SK-N-SH (cell line): ENCODE results near the gene FAM120A. TPM values are rescaled to one million over a fixed set of nuclear protein-coding genes. Genes with fewer than 3 reads are reported as not detected.

Source experiments
- CTCF ChIA-PET: fragments of 300-600, 350-600 bp; formaldehyde crosslinking; extraction: SDS; loops from one replicate; lab custom pipeline; 2021; lab: Yijun Ruan, JAX
- POLR2A ChIA-PET: fragments of 350-600 bp; sonication (Branson Sonifier 250); formaldehyde crosslinking; extraction: SDS; loops from one replicate; lab custom pipeline; 2020; ENCODE audit warnings: antibody characterized with exemption, inconsistent platforms; lab: Yijun Ruan, JAX
- DNase-seq: peaks from one replicate; pipeline ENCODE4 v3.0.0; 2012
- H2AFZ ChIP-seq: fragments of 200-600 bp; sonication (generic); 2 replicates; pipeline ENCODE4 v1.8.1; 2016; ENCODE audit warnings: antibody characterized with exemption, mild to moderate bottlenecking, low read depth
- H3F3A ChIP-seq: fragments of 200-600 bp; sonication (generic); replicated peaks from 2 replicates; pipeline ENCODE3; 2016; ENCODE audit warnings: antibody characterized with exemption, mild to moderate bottlenecking; ENCODE audit not compliant: insufficient read depth
- H3K27ac ChIP-seq, 2 experiments: fragments of 200-500 bp in 1 of 2; fragments of 200-600 bp in 1 of 2; sonication (Bioruptor generic) in 1 of 2; sonication (generic), shearing (Covaris generic) in 1 of 2; 2 replicates each; pipeline versions ENCODE4 v1.5.1 to v1.6.1; 2014 to 2016; ENCODE audit warnings: low read depth in 2 of 2, inconsistent platforms in 1 of 2, low read length in 1 of 2, mild to moderate bottlenecking in 1 of 2, mixed read lengths in 1 of 2
- H3K27me3 ChIP-seq: fragments of 200-600 bp; sonication (generic), shearing (Covaris generic); 2 replicates; pipeline ENCODE4 v1.6.1; 2016; ENCODE audit warnings: mixed run types; ENCODE audit not compliant: insufficient read depth
- H3K36me3 ChIP-seq, 2 experiments: fragments of 200-500 bp in 1 of 2; fragments of 200-600 bp in 1 of 2; sonication (Bioruptor generic) in 1 of 2; sonication (generic) in 1 of 2; replicated peaks in 1 of 2; 2 replicates each; pipeline versions ENCODE3 to v1.5.1; 2014 to 2016; ENCODE audit warnings: low read length in 1 of 2, mild to moderate bottlenecking in 1 of 2; ENCODE audit not compliant: insufficient read depth in 2 of 2, control insufficient read depth in 1 of 2
- H3K4me1 ChIP-seq, 2 experiments: fragments of 200-500 bp in 1 of 2; fragments of 200-600 bp in 1 of 2; sonication (Bioruptor generic) in 1 of 2; sonication (generic), shearing (Covaris generic) in 1 of 2; 2 replicates each; pipeline versions ENCODE4 v1.5.1 to v1.6.1; 2014 to 2016; ENCODE audit warnings: low read depth in 1 of 2, low read length in 1 of 2, mixed run types in 1 of 2; ENCODE audit not compliant: insufficient read depth in 2 of 2, control insufficient read depth in 1 of 2
- H3K4me2 ChIP-seq: fragments of 200-600 bp; sonication (generic), shearing (Covaris generic); 2 replicates; pipeline ENCODE4 v1.6.1; 2017; ENCODE audit warnings: mixed run types
- H3K4me3 ChIP-seq, 2 experiments: fragments of 200-500 bp in 1 of 2; fragments of 200-600 bp in 1 of 2; sonication (Bioruptor generic) in 1 of 2; sonication (generic), shearing (Covaris generic) in 1 of 2; 2 replicates each; pipeline versions ENCODE4 v1.5.1 to v1.8.1; 2014 to 2016; ENCODE audit warnings: low read depth in 2 of 2, inconsistent platforms in 1 of 2, low read length in 1 of 2, mild to moderate bottlenecking in 1 of 2, mixed read lengths in 1 of 2, moderate library complexity in 1 of 2
- H3K79me2 ChIP-seq: fragments of 200-600 bp; sonication (generic); 2 replicates; pipeline ENCODE4 v1.8.1; 2017; ENCODE audit warnings: mild to moderate bottlenecking; ENCODE audit not compliant: insufficient read depth
- H3K9ac ChIP-seq: fragments of 200-600 bp; sonication (generic); 2 replicates; pipeline ENCODE4 v1.6.1; 2017; ENCODE audit warnings: mixed run types
- H3K9me2 ChIP-seq: fragments of 200-600 bp; sonication (generic); 2 replicates; pipeline ENCODE4 v1.6.1; 2017; ENCODE audit warnings: mixed run types
- H3K9me3 ChIP-seq: fragments of 200-600 bp; sonication (generic); 2 replicates; pipeline ENCODE4 v1.6.1; 2017; ENCODE audit warnings: mixed run types, mild to moderate bottlenecking, moderate library complexity
- H4K20me1 ChIP-seq: fragments of 200-600 bp; sonication (generic); 2 replicates; pipeline ENCODE4 v1.6.1; 2017; ENCODE audit warnings: mild to moderate bottlenecking, mixed run types; ENCODE audit not compliant: insufficient read depth
- CHD2 ChIP-seq: fragments of 150-350 bp; IDR thresholded peaks from 2 replicates; pipeline ENCODE4 v1.6.1; 2018; ENCODE audit warnings: low read length; ENCODE audit not compliant: partially characterized antibody
- ELF1 ChIP-seq: IDR thresholded peaks from 2 replicates; pipeline ENCODE4 v1.4.0; 2012
- EP300 ChIP-seq, 2 experiments: IDR thresholded peaks; 2 replicates each; pipeline versions ENCODE4 v1.4.0 to v1.6.1; 2012; ENCODE audit warnings: borderline replicate concordance in 1 of 2, low read depth in 1 of 2, low read length in 1 of 2
- EZH2phosphoT487 ChIP-seq: fragments of 200-600 bp; sonication (generic); IDR thresholded peaks from 2 replicates; pipeline ENCODE4 v1.6.1; 2017; ENCODE audit warnings: low read depth, mixed run types, mild to moderate bottlenecking, antibody characterized with exemption, moderate library complexity, borderline replicate concordance
- FOSL2 ChIP-seq: IDR thresholded peaks from 2 replicates; pipeline ENCODE4 v1.4.0; 2012; ENCODE audit warnings: low read depth, mild to moderate bottlenecking, moderate library complexity, borderline replicate concordance
- FOXM1 ChIP-seq: IDR thresholded peaks from 2 replicates; pipeline ENCODE4 v1.4.0; 2012; ENCODE audit warnings: low read depth, mild to moderate bottlenecking
- GABPA ChIP-seq: IDR thresholded peaks from 2 replicates; pipeline ENCODE4 v1.4.0; 2012; ENCODE audit warnings: low read depth, mild to moderate bottlenecking
- GATA2 ChIP-seq: sonication (generic); formaldehyde crosslinking; IDR thresholded peaks from 2 replicates; pipeline ENCODE4 v1.5.0; 2020; ENCODE audit warnings: mild to moderate bottlenecking, missing genetic modification reagents
- JUND ChIP-seq: IDR thresholded peaks from 2 replicates; pipeline ENCODE4 v1.4.0; 2012
- MEF2A ChIP-seq: IDR thresholded peaks from 2 replicates; pipeline ENCODE4 v1.4.0; 2012; ENCODE audit warnings: low read depth, borderline replicate concordance
- NRF1 ChIP-seq: IDR thresholded peaks from 2 replicates; pipeline ENCODE4 v1.6.1; 2012; ENCODE audit warnings: low read depth, mild to moderate bottlenecking, low read length
- POLR2AphosphoS5 ChIP-seq: IDR thresholded peaks from 2 replicates; pipeline ENCODE4 v1.6.1; 2012; ENCODE audit warnings: low read depth, low read length
- RCOR1 ChIP-seq: fragments of 150-350 bp; IDR thresholded peaks from 2 replicates; pipeline ENCODE4 v1.6.1; 2017; ENCODE audit warnings: antibody characterized with exemption, low read length
- RXRA ChIP-seq: IDR thresholded peaks from 2 replicates; pipeline ENCODE4 v1.4.0; 2012; ENCODE audit warnings: low read depth, mild to moderate bottlenecking, borderline replicate concordance
- SIN3A ChIP-seq: IDR thresholded peaks from 2 replicates; pipeline ENCODE4 v1.6.1; 2012; ENCODE audit warnings: low read depth, mild to moderate bottlenecking, low read length, moderate library complexity, borderline replicate concordance
- TCF12 ChIP-seq: IDR thresholded peaks from 2 replicates; pipeline ENCODE4 v1.4.0; 2012
- TEAD4 ChIP-seq: IDR thresholded peaks from 2 replicates; pipeline ENCODE4 v1.4.0; 2012; ENCODE audit warnings: mild to moderate bottlenecking, borderline replicate concordance; ENCODE audit not compliant: insufficient read depth
- YY1 ChIP-seq: IDR thresholded peaks from 2 replicates; pipeline ENCODE4 v1.4.0; 2012; ENCODE audit warnings: low read depth, mild to moderate bottlenecking
- WGBS: methylation state at CpG from one replicate; pipeline ENCODE4 v1.1.6; 2017; ENCODE audit warnings: low lambda C conversion rate; 5-methylcytosine and 5-hydroxymethylcytosine counted together
- polyA plus RNA-seq, 3 experiments: library from polyadenylated mRNA; depleted of rRNA; stranded (reverse); fragments of >200 nt; gene quantifications; 2 replicates each; pipeline ENCODE4 v1.2.3, GENCODE V29; 2012
- TF ChIP-seq, protein P1 (sequence below): IDR thresholded peaks from 2 replicates; pipeline ENCODE4 v1.4.0; 2012; ENCODE audit warnings: low read depth
- TF ChIP-seq, protein P2 (sequence below): fragments of 200-600 bp; sonication (generic); IDR thresholded peaks from 2 replicates; pipeline ENCODE4 v1.6.1; 2017; ENCODE audit warnings: antibody characterized with exemption, mild to moderate bottlenecking, moderate library complexity
- TF ChIP-seq, protein P3 (sequence below): IDR thresholded peaks from 2 replicates; pipeline ENCODE4; 2012
- TF ChIP-seq, protein P4 (sequence below): fragments of 150-350 bp; IDR thresholded peaks from 2 replicates; pipeline ENCODE4 v1.6.1; 2017; ENCODE audit warnings: antibody characterized with exemption, low read length, low read depth, borderline replicate concordance

Gene FAM120A
- polyA plus RNA-seq, 1 of the 3 experiments (the other 2 are of a cell fraction), result 58.6 TPM

DNA sequence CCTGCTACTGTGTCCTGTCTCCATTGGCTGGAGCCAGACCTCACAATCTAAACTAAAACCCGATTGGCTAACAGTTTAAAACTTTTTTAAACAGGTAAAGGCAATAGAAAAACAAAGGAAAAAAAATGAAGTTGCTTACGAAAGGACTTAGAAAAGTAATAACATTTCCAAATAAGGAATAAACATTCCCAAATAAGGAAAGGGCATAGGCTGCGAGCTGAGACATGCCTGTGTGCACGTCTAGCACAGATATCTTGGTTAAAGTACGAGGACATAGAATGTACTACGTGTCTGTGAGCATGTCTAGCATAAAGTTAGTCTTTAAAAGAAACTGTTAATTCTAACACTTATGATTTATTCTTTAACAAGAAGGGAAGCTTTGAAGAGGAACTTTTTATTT is 15.3 kb upstream of the FAM120A start:
- H3K27ac ChIP-seq, result no peak overlapping the region
- H4K20me1 ChIP-seq, result no peaks in the 10 kb centered on the region
- ChIA-PET POLR2A (no interaction called here), CTCF (no interaction called here)
- no peaks in the 10 kb centered on the region for H3K27me3 ChIP-seq
- no peak overlapping the region for H3K4me3 ChIP-seq
- TF ChIP-seq RXRA, result no peak
- TF ChIP-seq SIN3A, result no peak
- no peak for TF ChIP-seq FOSL2
- TF ChIP-seq, protein P1, sequence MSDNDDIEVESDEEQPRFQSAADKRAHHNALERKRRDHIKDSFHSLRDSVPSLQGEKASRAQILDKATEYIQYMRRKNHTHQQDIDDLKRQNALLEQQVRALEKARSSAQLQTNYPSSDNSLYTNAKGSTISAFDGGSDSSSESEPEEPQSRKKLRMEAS, result no peak
- TF ChIP-seq, protein P2, sequence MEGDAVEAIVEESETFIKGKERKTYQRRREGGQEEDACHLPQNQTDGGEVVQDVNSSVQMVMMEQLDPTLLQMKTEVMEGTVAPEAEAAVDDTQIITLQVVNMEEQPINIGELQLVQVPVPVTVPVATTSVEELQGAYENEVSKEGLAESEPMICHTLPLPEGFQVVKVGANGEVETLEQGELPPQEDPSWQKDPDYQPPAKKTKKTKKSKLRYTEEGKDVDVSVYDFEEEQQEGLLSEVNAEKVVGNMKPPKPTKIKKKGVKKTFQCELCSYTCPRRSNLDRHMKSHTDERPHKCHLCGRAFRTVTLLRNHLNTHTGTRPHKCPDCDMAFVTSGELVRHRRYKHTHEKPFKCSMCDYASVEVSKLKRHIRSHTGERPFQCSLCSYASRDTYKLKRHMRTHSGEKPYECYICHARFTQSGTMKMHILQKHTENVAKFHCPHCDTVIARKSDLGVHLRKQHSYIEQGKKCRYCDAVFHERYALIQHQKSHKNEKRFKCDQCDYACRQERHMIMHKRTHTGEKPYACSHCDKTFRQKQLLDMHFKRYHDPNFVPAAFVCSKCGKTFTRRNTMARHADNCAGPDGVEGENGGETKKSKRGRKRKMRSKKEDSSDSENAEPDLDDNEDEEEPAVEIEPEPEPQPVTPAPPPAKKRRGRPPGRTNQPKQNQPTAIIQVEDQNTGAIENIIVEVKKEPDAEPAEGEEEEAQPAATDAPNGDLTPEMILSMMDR, result no peak
- TF ChIP-seq POLR2AphosphoS5, result no peak
- TF ChIP-seq TCF12, result no peak
- TF ChIP-seq CHD2, result no peak
- no peak for DNase-seq
- WGBS, result 75% methylated on average over 6 of the region's 6 CpGs
- no peak overlapping the region for H2AFZ ChIP-seq
- H3K4me2 ChIP-seq, result no peak overlapping the region
- H3K36me3 ChIP-seq, result no peaks in the 10 kb centered on the region
- H3K9me3 ChIP-seq, result no peaks in the 10 kb centered on the region
- no peaks in the 10 kb centered on the region for H3F3A ChIP-seq
- H3K9me2 ChIP-seq, result no peaks in the 10 kb centered on the region
- no peak overlapping the region for H3K9ac ChIP-seq
- no peaks in the 10 kb centered on the region for H3K79me2 ChIP-seq
- H3K4me1 ChIP-seq, result no peaks in the 10 kb centered on the region

DNA sequence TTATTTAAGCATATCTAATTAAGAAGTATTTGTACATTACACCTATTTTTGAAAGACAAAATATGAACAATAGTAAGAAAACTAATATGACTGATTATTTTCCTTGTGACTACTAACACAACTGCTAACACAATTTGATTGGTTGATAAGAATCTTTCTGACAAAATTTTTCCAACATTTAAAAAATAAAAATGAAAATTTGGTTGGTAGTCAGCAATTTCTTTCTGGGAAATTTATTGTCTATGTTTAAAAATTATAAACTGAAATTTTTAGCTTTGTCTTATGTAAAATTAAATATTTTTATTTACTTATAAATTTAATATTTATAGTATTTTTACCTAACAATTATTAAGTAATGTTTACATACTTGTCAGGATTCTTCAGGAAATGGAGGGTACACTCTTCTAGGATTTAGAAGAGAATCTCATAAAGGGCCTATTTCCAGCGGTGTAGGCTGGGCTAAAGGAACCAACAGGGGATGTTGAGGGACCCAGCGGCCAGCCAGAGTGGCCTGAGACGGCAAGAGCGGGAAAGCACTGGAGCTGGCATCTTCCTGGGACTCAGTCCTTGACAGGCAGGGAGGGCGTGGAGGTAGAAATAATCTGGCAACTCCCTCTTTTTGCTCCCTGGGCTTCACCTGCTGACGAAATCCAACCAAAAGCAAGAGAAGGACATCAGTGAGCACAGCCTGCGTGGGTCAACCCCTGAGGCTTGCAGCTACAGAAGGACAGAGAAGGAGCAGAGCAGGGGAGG is 14.7 kb upstream of the FAM120A start:
- POLR2A ChIA-PET, result no interaction called here
- WGBS, result 81% methylated on average over 7 of the region's 7 CpGs
- Histone ChIP-seq H3K4me2 (no peak overlapping the region), H3K36me3 (no peaks in the 10 kb centered on the region), H3K9me2 (no peaks in the 10 kb centered on the region), H3K79me2 (no peaks in the 10 kb centered on the region), H3K4me1 (no peaks in the 10 kb centered on the region), H4K20me1 (no peaks in the 10 kb centered on the region), H3K27me3 (no peaks in the 10 kb centered on the region), H3K4me3 (no peak overlapping the region), H3F3A (no peaks in the 10 kb centered on the region), H3K9me3 (no peaks in the 10 kb centered on the region), H2AFZ (no peak overlapping the region), H3K27ac (no peak overlapping the region), H3K9ac (no peak overlapping the region)
- DNase-seq, result no peak
- CTCF ChIA-PET, result interaction anchor here (0.5 to 1.3 kb wide), 2 partner anchors 50 to 229 kb away, joined by 3 to 4 read pairs; no protein-coding TSS in a partner anchor
- TF ChIP-seq EZH2phosphoT487, result no peak
- no peak for TF ChIP-seq EP300 (IDR thresholded peaks at IDR 0.05; ENCODE audit: borderline replicate concordance in 1 of 2, low read depth in 1 of 2, low read length in 1 of 2)
- no peak for TF ChIP-seq ELF1
- TF ChIP-seq, protein P3, sequence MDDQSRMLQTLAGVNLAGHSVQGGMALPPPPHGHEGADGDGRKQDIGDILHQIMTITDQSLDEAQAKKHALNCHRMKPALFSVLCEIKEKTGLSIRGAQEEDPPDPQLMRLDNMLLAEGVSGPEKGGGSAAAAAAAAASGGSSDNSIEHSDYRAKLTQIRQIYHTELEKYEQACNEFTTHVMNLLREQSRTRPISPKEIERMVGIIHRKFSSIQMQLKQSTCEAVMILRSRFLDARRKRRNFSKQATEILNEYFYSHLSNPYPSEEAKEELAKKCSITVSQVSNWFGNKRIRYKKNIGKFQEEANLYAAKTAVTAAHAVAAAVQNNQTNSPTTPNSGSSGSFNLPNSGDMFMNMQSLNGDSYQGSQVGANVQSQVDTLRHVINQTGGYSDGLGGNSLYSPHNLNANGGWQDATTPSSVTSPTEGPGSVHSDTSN, result no peak
- TF ChIP-seq, protein P4, sequence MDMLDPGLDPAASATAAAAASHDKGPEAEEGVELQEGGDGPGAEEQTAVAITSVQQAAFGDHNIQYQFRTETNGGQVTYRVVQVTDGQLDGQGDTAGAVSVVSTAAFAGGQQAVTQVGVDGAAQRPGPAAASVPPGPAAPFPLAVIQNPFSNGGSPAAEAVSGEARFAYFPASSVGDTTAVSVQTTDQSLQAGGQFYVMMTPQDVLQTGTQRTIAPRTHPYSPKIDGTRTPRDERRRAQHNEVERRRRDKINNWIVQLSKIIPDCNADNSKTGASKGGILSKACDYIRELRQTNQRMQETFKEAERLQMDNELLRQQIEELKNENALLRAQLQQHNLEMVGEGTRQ, result no peak
- TF ChIP-seq TEAD4, result no peak
- TF ChIP-seq YY1, result no peak
- TF ChIP-seq, protein P1, result no peak
- TF ChIP-seq JUND, result no peak
- no peak for TF ChIP-seq FOXM1
- TF ChIP-seq MEF2A, result no peak
- TF ChIP-seq, protein P2, result no peak
- TF ChIP-seq GATA2, result no peak
- no peak for TF ChIP-seq NRF1
- no peak for TF ChIP-seq RCOR1
- TF ChIP-seq GABPA, result no peak
